H1 (cell line): Measurements from ENCODE around the gene BTBD9. TPM values are rescaled to one million over a fixed set of nuclear protein-coding genes. Genes with fewer than 3 reads are reported as not detected.

Experiments
- CHD7 ChIP-seq: fragments of 300-600 bp; sonication (generic); IDR thresholded peaks from 2 replicates; pipeline ENCODE4 v1.7.1; 2012; ENCODE audit warnings: low read length, moderate library complexity, mild to moderate bottlenecking, inconsistent platforms; ENCODE audit not compliant: insufficient replicate concordance
- E2F6 ChIP-seq: IDR thresholded peaks from 2 replicates; pipeline ENCODE4 v1.6.1; 2012; ENCODE audit warnings: inconsistent platforms
- JUN ChIP-seq: IDR thresholded peaks from 2 replicates; pipeline ENCODE4 v1.6.1; 2011; ENCODE audit warnings: low read depth, mild to moderate bottlenecking, improper control_type of control experiment, low read length
- KDM4A ChIP-seq: IDR thresholded peaks from one replicate; pipeline ENCODE4 v1.7.1; 2012; ENCODE audit warnings: low read depth, mild to moderate bottlenecking, moderate library complexity, low read length, inconsistent platforms; ENCODE audit not compliant: severe bottlenecking
- SP1 ChIP-seq: IDR thresholded peaks from 2 replicates; pipeline ENCODE4 v1.6.1; 2011; ENCODE audit warnings: low read depth, low read length
- SUZ12 ChIP-seq: fragments of 200-600 bp; sonication (generic); IDR thresholded peaks from 2 replicates; pipeline ENCODE4 v1.6.1; 2012; ENCODE audit warnings: mild to moderate bottlenecking, inconsistent platforms, low read length, moderate library complexity, mixed read lengths
- polyA plus RNA-seq, 7 experiments: library from polyadenylated mRNA; depleted of rRNA in 3 of 7; stranded (reverse) in 5 of 7; unstranded in 2 of 7; fragments of >200 nt in 5 of 7; fragments of 200-250 nt in 2 of 7; gene quantifications; 1 replicate in 5 of 7; 2 replicates in 1 of 7; 4 replicates in 1 of 7; pipeline versions ENCODE4 v1.2.1 to v1.2.3, GENCODE V29; 2011 to 2013; ENCODE audit warnings: missing spikeins in 2 of 7, mixed read lengths in 2 of 7
- total RNA-seq: library from RNA; stranded (reverse); fragmentation: NEBNext Ultra II Directional; extraction: Animal tissue kit (Norgen Biotek cat#: 25700); gene quantifications from 2 replicates; pipeline ENCODE4 v1.2.1, GENCODE V29; 2021

BTBD9 gene
- total and polyA plus RNA-seq, 2 of the 8 experiments (the other 6 are each of a cell fraction or from before 2014, with no cell fraction given), result 0.92 to 4.1 TPM

GRCh38 chr6:38375937-38376336 is 263.8 kb downstream of the BTBD9 start (continued):
- TF ChIP-seq CHD7, result no peak
- TF ChIP-seq E2F6, result no peak
- TF ChIP-seq SP1, result no peak
- TF ChIP-seq JUN, result no peak
- TF ChIP-seq SUZ12, result no peak
- no peak for TF ChIP-seq KDM4A
